ENCODE measurements around the gene JAK3.
"Not testable (repeated sequence)": the region's sequence is repeated elsewhere in the genome, so short reads cannot be mapped to it uniquely, and the experiment has no call there.

Gene JAK3

DNA sequence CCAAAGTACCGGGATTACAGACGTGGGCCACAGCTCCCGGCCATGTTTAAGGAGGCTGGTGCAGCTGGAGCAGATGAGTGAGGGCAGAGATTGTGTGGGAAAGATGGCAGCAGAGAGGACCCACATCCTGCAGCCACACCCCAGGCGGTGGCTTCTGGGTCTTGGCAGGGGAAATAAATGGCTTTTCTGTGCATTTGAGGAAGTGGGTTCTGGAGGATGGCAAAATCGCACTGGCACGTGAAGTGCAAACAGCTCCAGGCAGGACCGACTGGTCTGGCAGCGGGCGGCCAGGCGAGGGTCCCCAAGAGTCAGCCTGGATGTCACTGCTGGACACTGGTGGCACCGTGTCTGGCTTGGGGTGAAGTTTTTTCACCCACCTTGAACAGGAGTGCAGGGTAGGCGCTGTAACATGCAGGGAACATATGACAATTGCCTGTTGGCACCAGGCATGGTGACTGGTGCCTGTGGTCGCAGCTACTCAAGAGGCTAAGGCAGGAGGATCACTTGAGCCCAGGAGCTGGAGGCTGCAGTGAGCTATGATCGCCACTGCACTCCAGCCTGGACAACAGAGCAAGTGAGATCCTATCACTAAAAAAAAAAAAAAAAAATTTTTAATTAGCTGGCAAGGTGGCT, 44.4 kb downstream of the JAK3 start:
- DNase-seq (ENCODE audit: low read depth), result no peak

- no peak for DNase-seq (ENCODE audit: low read depth)
Observed at GRCh38 chr19:17802137-17802858, 45.5 kb downstream of the JAK3 start.

DNA sequence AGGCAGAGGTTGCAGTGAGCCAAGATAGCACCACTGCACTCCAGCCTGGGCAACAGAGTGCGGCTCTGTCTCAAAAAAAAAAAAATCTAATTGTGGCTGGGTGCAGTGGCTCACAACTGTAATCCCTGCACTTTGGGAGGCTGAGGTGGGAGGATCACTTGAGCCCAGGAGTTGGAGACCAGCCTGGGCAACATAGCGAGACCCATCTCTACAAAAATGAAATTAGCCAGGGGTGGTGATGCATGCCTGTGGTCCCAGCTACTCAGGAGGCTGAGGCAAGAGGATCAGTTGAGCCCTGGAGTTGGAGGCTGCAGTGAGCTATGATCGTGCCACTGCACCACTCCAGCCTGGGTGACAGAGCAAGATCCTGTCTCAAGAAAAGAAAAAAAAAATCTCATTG, 49.2 kb downstream of the JAK3 start:
- DNase-seq (ENCODE audit: low read depth), result not testable (repeated sequence)

- DNase-seq (ENCODE audit: low read depth), result no peak
Observed at GRCh38 chr19:17797424-17798201, 50.2 kb downstream of the JAK3 start.

GRCh38 chr19:17796838-17797423, 50.9 kb downstream of the JAK3 start:
- no peak for DNase-seq (ENCODE audit: low read depth)

DNA sequence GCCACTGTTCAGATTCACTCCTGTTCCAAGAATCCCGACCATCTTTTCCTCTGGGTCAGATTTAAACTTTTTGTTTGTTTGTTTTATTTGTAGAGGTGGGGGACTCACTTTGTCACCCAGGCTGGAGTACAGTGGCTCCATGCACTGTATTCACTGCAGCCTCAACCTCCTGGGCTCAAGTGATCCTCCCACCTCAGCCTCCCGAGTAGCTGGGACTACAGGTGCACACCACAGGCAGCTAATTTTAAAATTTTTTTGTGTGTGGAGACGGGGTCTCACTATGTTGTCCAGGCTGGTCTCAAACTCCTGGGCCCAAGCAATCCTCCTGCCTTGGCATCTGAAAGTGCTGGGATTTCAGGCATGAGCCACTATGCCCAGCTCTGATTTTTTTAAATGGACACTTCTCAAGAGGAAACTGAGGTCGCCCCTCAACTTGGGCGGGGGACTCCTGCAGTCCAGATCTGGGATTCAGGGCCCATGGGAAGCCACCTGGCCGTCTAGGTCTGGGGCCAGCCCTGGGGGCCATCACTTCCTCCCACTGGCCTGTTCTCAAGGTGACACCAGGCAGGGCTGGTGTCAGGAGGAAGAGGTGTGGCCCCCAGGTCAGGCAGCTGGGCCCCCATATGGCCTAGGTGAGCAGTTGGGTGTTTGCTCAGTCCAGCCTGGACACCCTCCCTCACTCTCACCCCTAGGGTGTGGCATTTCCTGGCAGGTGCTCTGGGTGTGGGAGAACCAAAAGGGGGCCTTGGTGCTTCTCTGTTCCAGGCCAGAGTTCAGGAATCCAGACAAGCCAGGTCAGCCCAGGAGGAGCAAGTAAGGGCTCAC, 51.6 kb downstream of the JAK3 start:
- DNase-seq (ENCODE audit: low read depth), result no peak

- no peak for DNase-seq (ENCODE audit: low read depth)
Observed at GRCh38 chr19:17795495-17795856, 52.3 kb downstream of the JAK3 start.

DNA sequence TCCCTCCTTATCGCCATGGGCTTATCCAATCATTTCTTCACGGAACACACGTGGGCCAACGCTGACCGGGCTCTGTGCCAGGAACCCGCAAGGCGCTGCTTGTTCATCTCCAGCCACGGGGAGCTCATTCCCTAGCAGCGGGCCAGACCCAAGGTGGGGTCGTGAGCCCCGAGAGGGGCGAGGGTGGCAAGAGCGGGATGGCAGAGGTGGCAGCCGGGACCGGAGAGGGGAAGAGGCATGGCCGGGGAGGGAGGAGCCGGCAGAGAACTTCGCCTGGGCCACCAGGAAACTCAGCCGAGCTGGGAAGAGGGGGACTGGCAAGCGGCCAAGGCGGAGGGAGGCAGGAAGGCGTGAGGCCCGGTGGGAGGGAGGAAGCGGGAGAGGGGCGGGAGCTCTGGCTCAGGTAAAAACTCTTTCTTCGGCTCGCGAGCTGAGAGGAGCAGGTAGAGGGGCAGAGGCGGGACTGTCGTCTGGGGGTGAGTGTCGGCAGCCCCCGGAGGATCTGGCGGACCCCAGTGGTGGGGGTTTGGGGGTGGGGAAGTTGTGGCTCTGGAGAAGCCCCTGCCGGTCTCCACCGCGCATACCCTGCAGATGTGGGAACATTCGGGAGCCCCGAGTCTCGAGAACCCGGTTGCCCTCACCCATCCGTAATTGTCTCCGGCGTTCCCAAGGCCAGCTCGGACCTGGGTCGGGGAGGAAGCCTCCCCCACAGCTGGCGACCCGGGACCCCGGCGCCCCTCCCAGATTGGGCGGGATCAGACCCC, 52.9 kb downstream of the JAK3 start, which contains the start of gene B3GNT3:
TSS of gene B3GNT3 (plus strand) at position 408 of the 764 bp plus-strand sequence. CDS start 12,670 bp downstream, outside the sequence.
- DNase-seq (ENCODE audit: low read depth), result no peak

- no peak for DNase-seq (ENCODE audit: low read depth)
Observed at GRCh38 chr19:17794412-17794730, 53.4 kb downstream of the JAK3 start.

DNA sequence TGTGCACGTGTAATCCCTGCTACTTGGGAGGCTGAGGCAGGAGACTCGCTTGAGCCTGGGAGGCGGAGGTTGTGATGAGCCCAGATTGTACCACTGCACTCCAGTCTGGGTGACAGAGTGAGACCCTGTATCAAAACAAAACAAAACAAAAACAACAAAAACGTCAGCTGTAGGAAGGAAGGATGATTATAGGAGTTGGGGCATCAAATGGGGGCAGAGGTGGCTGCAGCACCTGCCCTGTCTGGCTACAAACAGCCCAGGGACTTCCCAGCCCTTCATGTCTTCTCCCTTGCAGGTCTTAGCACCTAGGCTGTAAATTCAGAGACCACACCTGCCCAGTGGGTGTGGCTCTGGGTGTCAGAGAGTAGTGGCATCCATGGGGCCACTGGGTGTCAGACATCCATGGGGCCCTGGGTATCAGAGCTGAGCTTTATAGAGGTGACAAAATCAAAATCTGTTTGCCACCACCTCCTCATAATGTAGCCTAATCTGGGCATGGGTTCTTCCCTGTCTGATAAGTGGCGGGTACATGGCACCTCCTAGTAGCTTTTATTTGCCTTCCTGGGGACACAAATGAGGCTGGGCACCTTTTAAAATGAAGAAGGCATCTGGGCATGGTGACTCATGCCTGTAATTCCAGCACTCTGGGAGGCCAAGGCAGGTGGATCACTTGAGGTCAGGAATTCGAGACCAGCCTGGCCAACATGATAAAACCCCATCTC, 57.6 kb downstream of the JAK3 start:
- no peak for DNase-seq (ENCODE audit: low read depth)

GRCh38 chr19:17788632-17789031, 59.1 kb downstream of the JAK3 start:
- DNase-seq (ENCODE audit: low read depth), result no peak

GRCh38 chr19:17787274-17787913, 60.4 kb downstream of the JAK3 start:
- DNase-seq (ENCODE audit: low read depth), result no peak

- DNase-seq (ENCODE audit: low read depth), result no peak
Observed at GRCh38 chr19:17784201-17785008, 63.4 kb downstream of the JAK3 start.

DNA sequence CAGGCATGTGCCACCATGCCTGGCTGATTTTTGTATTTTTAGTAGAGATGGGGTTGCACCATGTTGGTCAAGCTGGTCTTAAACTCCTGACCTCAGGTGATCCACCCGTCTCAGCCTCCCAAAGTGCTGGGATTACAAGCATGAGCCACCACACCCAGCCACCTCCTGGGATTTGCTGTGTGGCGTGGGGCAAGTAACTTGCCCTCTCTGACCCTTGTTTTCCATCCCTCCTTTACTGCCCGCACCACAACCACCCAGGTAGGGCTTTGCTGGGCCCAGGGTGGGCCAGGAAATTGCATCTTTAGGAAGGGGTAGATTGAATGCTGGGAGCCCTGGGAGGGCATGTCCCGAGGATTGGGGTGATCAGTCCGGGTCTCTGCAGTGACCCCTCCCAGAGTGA, 64.1 kb downstream of the JAK3 start:
- DNase-seq (ENCODE audit: low read depth), result not testable (repeated sequence)

DNA sequence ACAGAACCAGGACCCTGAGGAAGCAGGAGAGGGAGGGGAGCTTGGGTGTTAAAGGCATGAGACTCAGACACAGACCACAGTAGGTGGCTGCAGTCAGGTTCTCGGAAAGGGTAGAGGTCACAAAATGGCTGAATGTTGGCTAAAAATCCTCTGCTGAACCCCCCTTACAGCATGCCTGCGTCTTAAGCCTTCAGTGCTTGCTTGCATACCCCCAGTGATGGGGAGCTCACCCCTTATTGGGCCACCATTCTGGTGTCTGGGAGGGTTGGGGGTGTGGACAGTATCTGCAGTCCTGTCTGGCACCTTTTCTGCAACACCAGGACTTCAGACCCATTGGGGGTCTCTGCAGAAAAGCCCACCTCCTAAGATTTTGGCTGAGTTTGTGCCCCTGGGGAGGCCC, 67.0 kb downstream of the JAK3 start:
- DNase-seq (ENCODE audit: low read depth), result no peak

GRCh38 chr19:17778968-17779929, 68.5 kb downstream of the JAK3 start:
- no peak for DNase-seq (ENCODE audit: low read depth)

DNA sequence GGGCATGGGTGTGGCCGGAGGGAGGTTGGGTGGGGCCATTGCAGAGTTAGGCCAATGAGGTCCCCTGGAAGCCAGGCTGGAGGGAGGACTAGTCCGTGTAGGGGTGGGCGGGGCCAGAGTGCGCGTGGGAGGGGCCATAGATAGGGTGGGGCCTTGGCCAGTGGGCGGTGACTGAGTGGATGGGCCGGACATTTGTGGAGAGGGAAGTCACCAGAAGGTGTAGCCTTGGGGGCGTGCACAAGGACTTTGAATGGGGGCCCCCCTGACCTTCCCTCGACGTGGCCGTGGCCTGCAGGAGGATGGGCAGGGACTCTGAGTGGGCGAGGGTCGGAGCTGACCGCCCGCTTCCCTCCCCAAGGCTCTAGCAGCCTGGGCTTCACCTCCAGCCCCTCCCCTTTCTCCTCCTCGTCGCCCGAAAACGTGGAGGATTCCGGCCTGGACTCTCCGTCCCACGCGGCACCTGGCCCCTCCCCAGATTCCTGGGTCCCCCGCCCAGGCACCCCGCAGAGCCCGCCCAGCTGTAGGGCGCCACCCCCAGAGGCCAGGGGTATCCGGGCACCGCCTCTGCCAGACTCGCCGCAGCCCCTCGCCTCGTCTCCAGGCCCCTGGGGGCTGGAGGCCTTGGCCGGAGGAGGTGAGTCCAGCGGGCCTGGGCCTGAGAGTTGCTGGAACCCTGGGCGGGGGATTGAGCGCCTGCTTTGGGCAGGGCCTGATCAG, 69.4 kb downstream of the JAK3 start:
- no peak for DNase-seq (ENCODE audit: low read depth)

All from non-pigmented ciliary epithelial cell (primary cell).